OCI-LY3 (cell line): Measurements from ENCODE around the gene TRABD.
"Not testable (repeated sequence)": the region's sequence is repeated elsewhere in the genome, so short reads cannot be mapped to it uniquely, and the experiment has no call there.

Source experiments
- H2AFZ ChIP-seq: fragments of 200-600, 300-600 bp; shearing (Covaris generic); 2 replicates; pipeline ENCODE4 v1.6.0; 2014; ENCODE audit warnings: antibody characterized with exemption, low read depth, low read length
- H3K27ac ChIP-seq: fragments of 200-600, 300-600 bp; sonication (generic); 2 replicates; pipeline ENCODE4 v1.5.1; 2014; ENCODE audit warnings: mild to moderate bottlenecking, low read length, moderate library complexity, mixed read lengths
- H3K27me3 ChIP-seq: fragments of 200-600, 300-600 bp; sonication (generic); 2 replicates; pipeline ENCODE4 v1.6.1; 2014; ENCODE audit warnings: low read depth, low read length, mixed read lengths
- H3K36me3 ChIP-seq: fragments of 200-600, 300-600 bp; sonication (generic); replicated peaks from 2 replicates; pipeline ENCODE3; 2014; ENCODE audit warnings: low read depth, low read length, mixed read lengths
- H3K4me1 ChIP-seq: fragments of 300-600, 200-600 bp; sonication (generic); 2 replicates; pipeline ENCODE4 v1.6.1; 2014; ENCODE audit warnings: low read length, mixed read lengths
- H3K4me2 ChIP-seq: fragments of 200-600, 300-600 bp; sonication (generic); 2 replicates; pipeline ENCODE4 v1.6.1; 2014; ENCODE audit warnings: low read length, mixed read lengths
- H3K4me3 ChIP-seq: fragments of 300-600, 200-600 bp; sonication (generic); 2 replicates; pipeline ENCODE4 v1.5.1; 2014; ENCODE audit warnings: antibody characterized with exemption, mild to moderate bottlenecking, low read length, moderate library complexity
- H3K79me2 ChIP-seq: fragments of 300-600, 200-600 bp; shearing (Covaris generic); 2 replicates; pipeline ENCODE4 v1.6.1; 2014; ENCODE audit warnings: mild to moderate bottlenecking, low read length, mixed read lengths
- H3K9ac ChIP-seq: fragments of 300-600, 200-600 bp; shearing (Covaris generic); 2 replicates; pipeline ENCODE4 v1.6.0; 2014; ENCODE audit warnings: mild to moderate bottlenecking, low read length, moderate library complexity
- H3K9me3 ChIP-seq: fragments of 200-600, 300-600 bp; shearing (Covaris generic); 2 replicates; pipeline ENCODE4 v1.6.1; 2014; ENCODE audit warnings: low read length, mixed read lengths; ENCODE audit not compliant: insufficient read depth
- H4K20me1 ChIP-seq: fragments of 200-600, 300-600 bp; sonication (generic); 2 replicates; pipeline ENCODE4 v1.6.1; 2016; ENCODE audit warnings: low read length, mixed read lengths; ENCODE audit not compliant: insufficient read depth
- CTCF ChIP-seq: fragments of 200-600, 300-600 bp; sonication (generic); IDR thresholded peaks from 2 replicates; pipeline ENCODE4 v1.5.1; 2014; ENCODE audit warnings: antibody characterized with exemption, low read length, low read depth
- EZH2phosphoT487 ChIP-seq: fragments of 200-600 bp; shearing (Covaris generic); IDR thresholded peaks from 2 replicates; pipeline ENCODE4 v1.6.1; 2018; ENCODE audit warnings: antibody characterized with exemption, mixed run types, low read depth

TRABD gene

GRCh38 chr22:50185375-50186087 is at the start of gene TRABD:
Gene TRABD, plus strand, starts transcription at chr22:50185913. Its CDS starts 7,148 bp downstream, at chr22:50193061.
- Histone ChIP-seq H2AFZ (no peak within 1 kb of the TSS), H3K9me3 (no peaks in the 10 kb centered on the region), H3K4me1 (peaks cover 22% of the 10 kb centered on the region), H3K27me3 (no peaks in the 10 kb centered on the region), H3K36me3 (no peaks in the 10 kb centered on the region), H3K27ac (peak within 1 kb of the TSS; percentile 44), H4K20me1 (peaks cover 7% of the 10 kb centered on the region), H3K9ac (peak within 1 kb of the TSS; percentile 78), H3K4me3 (peak within 1 kb of the TSS; percentile 87), H3K79me2 (peaks cover 39% of the 10 kb centered on the region), H3K4me2 (peak within 1 kb of the TSS; percentile 89)
- TF ChIP-seq CTCF: no peak
- TF ChIP-seq EZH2phosphoT487: no peak

- no peak overlapping the region for H2AFZ ChIP-seq
- H4K20me1 ChIP-seq: no peaks in the 10 kb centered on the region
- H3K9me3 ChIP-seq: no peaks in the 10 kb centered on the region
- peaks cover 9% of the 10 kb centered on the region; the same call in 1 of the 2 replicates for H3K27me3 ChIP-seq
- H3K79me2 ChIP-seq: no peaks in the 10 kb centered on the region
- H3K36me3 ChIP-seq: no peaks in the 10 kb centered on the region
- no peak overlapping the region for H3K9ac ChIP-seq
- peaks cover 8% of the 10 kb centered on the region for H3K4me1 ChIP-seq
- H3K4me3 ChIP-seq: no peak overlapping the region
- TF ChIP-seq EZH2phosphoT487: no peak
- no peak for TF ChIP-seq CTCF
- no peak overlapping the region for H3K4me2 ChIP-seq
- H3K27ac ChIP-seq: no peak overlapping the region
Measured at GRCh38 chr22:50136581-50137015, 49.1 kb upstream of the TRABD start.

- H3K79me2 ChIP-seq, H3K27me3 ChIP-seq, H3K4me3 ChIP-seq, H3K9me3 ChIP-seq, H3K9ac ChIP-seq, H3K4me2 ChIP-seq, H2AFZ ChIP-seq, H3K36me3 ChIP-seq, H3K27ac ChIP-seq, H3K4me1 ChIP-seq, H4K20me1 ChIP-seq: not testable (repeated sequence)
Measured at GRCh38 chr22:50137277-50137676, 48.4 kb upstream of the TRABD start.

- TF ChIP-seq EZH2phosphoT487 (no peak), CTCF (no peak)
- H4K20me1 ChIP-seq: no peaks in the 10 kb centered on the region
- no peak overlapping the region for H3K27ac ChIP-seq
- H3K4me1 ChIP-seq: peaks cover 8% of the 10 kb centered on the region
- no peak overlapping the region for H2AFZ ChIP-seq
- 0 out of 2 replicates have a peak, but pooled peaks cover 4% of the 10 kb centered on the region for H3K27me3 ChIP-seq
- H3K4me3 ChIP-seq: no peak overlapping the region
- H3K36me3 ChIP-seq: no peaks in the 10 kb centered on the region
- H3K79me2 ChIP-seq: no peaks in the 10 kb centered on the region
- H3K4me2 ChIP-seq: no peak overlapping the region
- H3K9ac ChIP-seq: no peak overlapping the region
- H3K9me3 ChIP-seq: no peaks in the 10 kb centered on the region
Measured at GRCh38 chr22:50138041-50138440, 47.7 kb upstream of the TRABD start.
